Measurements from ENCODE around the gene AFMID. TPM values are rescaled to one million over a fixed set of nuclear protein-coding genes. Genes with fewer than 3 reads are reported as not detected.

AFMID gene
- total and polyA plus RNA-seq, 2 of the 13 experiments (the other 11 are each of a cell fraction or from before 2014, with no cell fraction given) = 249 to 270 TPM

DNA sequence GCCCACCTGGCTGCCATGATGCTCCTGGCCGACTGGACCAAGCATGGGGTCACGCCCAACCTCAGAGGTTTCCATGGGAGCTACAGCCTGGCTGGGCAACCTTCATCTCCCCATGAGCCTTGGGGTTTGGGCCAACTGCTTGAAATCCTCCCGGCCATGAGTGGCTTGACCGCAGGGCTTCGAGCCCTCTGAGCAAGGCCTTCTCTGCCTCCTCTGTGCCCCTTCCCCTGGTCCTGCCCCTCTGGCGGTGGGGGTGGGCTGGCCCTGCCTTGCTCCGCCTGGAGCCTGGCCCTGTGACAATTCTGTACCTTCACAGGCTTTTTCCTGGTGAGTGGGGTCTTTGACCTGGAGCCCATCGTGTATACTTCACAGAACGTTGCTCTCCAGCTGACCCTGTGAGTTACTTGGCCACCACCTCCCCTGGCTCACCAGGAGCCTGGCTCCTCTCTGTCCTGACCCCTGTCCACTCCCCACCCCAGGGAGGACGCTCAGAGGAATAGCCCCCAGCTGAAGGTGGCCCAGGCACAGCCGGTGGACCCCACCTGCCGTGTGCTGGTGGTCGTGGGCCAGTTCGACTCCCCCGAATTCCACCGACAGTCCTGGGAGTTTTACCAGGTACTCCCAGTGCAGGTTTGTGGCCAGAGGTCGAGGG is 18.1 kb downstream of the AFMID start:
- peaks cover 29% of the 10 kb centered on the region for H4K20me1 ChIP-seq (ENCODE audit: insufficient read depth, low read length)
- peak; percentile 11 for ATAC-seq
- no peak for TF ChIP-seq ZFP62 (CRISPR knock-in tag; IDR thresholded peaks at IDR 0.05)
- peak; percentile 35; the same call in 1 of the 2 replicates for TF ChIP-seq BORCS8-MEF2B (CRISPR knock-in tag; IDR thresholded peaks at IDR 0.05)
- no peak for TF ChIP-seq SCMH1 (CRISPR knock-in tag; IDR thresholded peaks at IDR 0.05; ENCODE audit: borderline replicate concordance)
- no peak for TF ChIP-seq SMARCC2 (IDR thresholded peaks at IDR 0.05)
- TF ChIP-seq AGO2 (optimal IDR thresholded peaks at IDR 0.05; ENCODE audit: low read depth, low read length) = peak; percentile 93
- TF ChIP-seq POLR2G (IDR thresholded peaks at IDR 0.05; ENCODE audit: low read depth, low read length) = peak; percentile 0
- TF ChIP-seq HNRNPLL (IDR thresholded peaks at IDR 0.05; ENCODE audit: low read depth, low read length, poor library complexity, severe bottlenecking) = peak; percentile 19
- peak; percentile 33; the same call in 1 of the 2 replicates for TF ChIP-seq ZNF33B (CRISPR knock-in tag; IDR thresholded peaks at IDR 0.05)
- no peak for TF ChIP-seq SYNCRIP (IDR thresholded peaks at IDR 0.05; ENCODE audit: insufficient read depth, low read depth, low read length)
- peak; percentile 64; the same call in 1 of the 2 replicates for TF ChIP-seq RBFOX2 (IDR thresholded peaks at IDR 0.05; ENCODE audit: low read depth, low read length)
- TF ChIP-seq, protein P1, sequence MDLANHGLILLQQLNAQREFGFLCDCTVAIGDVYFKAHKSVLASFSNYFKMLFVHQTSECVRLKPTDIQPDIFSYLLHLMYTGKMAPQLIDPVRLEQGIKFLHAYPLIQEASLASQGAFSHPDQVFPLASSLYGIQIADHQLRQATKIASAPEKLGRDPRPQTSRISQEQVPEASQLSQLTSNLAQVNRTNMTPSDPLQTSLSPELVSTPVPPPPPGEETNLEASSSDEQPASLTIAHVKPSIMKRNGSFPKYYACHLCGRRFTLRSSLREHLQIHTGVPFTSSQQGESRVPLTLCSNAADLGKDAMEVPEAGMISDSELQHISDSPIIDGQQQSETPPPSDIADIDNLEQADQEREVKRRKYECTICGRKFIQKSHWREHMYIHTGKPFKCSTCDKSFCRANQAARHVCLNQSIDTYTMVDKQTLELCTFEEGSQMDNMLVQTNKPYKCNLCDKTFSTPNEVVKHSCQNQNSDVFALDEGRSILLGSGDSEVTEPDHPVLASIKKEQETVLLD (CRISPR knock-in tag; IDR thresholded peaks at IDR 0.05; ENCODE audit: low read depth) = no peak
- TF ChIP-seq, protein P2, sequence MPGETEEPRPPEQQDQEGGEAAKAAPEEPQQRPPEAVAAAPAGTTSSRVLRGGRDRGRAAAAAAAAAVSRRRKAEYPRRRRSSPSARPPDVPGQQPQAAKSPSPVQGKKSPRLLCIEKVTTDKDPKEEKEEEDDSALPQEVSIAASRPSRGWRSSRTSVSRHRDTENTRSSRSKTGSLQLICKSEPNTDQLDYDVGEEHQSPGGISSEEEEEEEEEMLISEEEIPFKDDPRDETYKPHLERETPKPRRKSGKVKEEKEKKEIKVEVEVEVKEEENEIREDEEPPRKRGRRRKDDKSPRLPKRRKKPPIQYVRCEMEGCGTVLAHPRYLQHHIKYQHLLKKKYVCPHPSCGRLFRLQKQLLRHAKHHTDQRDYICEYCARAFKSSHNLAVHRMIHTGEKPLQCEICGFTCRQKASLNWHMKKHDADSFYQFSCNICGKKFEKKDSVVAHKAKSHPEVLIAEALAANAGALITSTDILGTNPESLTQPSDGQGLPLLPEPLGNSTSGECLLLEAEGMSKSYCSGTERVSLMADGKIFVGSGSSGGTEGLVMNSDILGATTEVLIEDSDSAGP (CRISPR knock-in tag; IDR thresholded peaks at IDR 0.05; ENCODE audit: borderline replicate concordance) = peak; percentile 5; the same call in 1 of the 2 replicates
- TF ChIP-seq PCBP1 (IDR thresholded peaks at IDR 0.05; ENCODE audit: borderline replicate concordance, low read depth, low read length) = 0 out of 2 replicates have a peak, but pooled peaks have one; percentile 37
- no peak for TF ChIP-seq EEA1 (CRISPR knock-in tag; IDR thresholded peaks at IDR 0.05; ENCODE audit: borderline replicate concordance)
- TF ChIP-seq ZNF354B (CRISPR knock-in tag; IDR thresholded peaks at IDR 0.05) = 0 out of 2 replicates have a peak, but pooled peaks have one; percentile 53
- no peak for TF ChIP-seq MAFK (conservative IDR thresholded peaks at IDR 0.05 in 1 of 2, IDR thresholded peaks at IDR 0.05 in 1 of 2; ENCODE audit: low read length in 2 of 2)
- TF ChIP-seq ZNF572 (CRISPR knock-in tag; IDR thresholded peaks at IDR 0.05) = 0 out of 2 replicates have a peak, but pooled peaks have one; percentile 28
- peak; percentile 23 for TF ChIP-seq RBM22 (optimal IDR thresholded peaks at IDR 0.05; ENCODE audit: low read length)
- TF ChIP-seq SP1 (IDR thresholded peaks at IDR 0.05) = no peak
- TF ChIP-seq SP1 (CRISPR knock-in tag; IDR thresholded peaks at IDR 0.05) = no peak
- peaks cover 34 to 57% of the 10 kb centered on the region in 2 experiments for H3K36me3 ChIP-seq (replicated peaks in 1 of 2; ENCODE audit: control insufficient read depth in 1 of 2, insufficient read depth in 2 of 2, low read length in 2 of 2)
- H3K4me2 ChIP-seq (ENCODE audit: low read depth, low read length) = no peak overlapping the region
- H2AFZ ChIP-seq (ENCODE audit: low read length) = no peak overlapping the region
- intact Hi-C loops (cut with micrococcal nuclease; ENCODE audit: unreplicated experiment) = no loop called here
- 95% methylated on average over 13 of the region's 17 CpGs for WGBS (ENCODE audit: low lambda C conversion rate)
- ChIA-PET POLR2A (no interaction called here), CTCF (ENCODE audit: low intra/inter-chr PET ratio, low total read pairs) (no interaction called here)
- in situ Hi-C loops (cut with HindIII; ENCODE audit: extremely low pct_ligation_motif_present, low pct_unique_long_range_greater_than_20kb) = no loop called here
- H3K79me2 ChIP-seq (ENCODE audit: insufficient read depth, low read length) = peaks cover 7% of the 10 kb centered on the region
- no peaks in the 10 kb centered on the region for H3K9me3 ChIP-seq (ENCODE audit: low read length)
- no peaks in the 10 kb centered on the region for H3K4me1 ChIP-seq (ENCODE audit: insufficient read depth, low read length)
- BruUV-seq (replicated peaks) = no TSS peak
- FAIRE-seq = no peak
- H3K27me3 ChIP-seq (ENCODE audit: control insufficient read depth in 1 of 2, insufficient read depth in 2 of 2, low read length in 2 of 2) = no peaks in the 10 kb centered on the region
- H3K4me3 ChIP-seq (replicated peaks in 1 of 3; ENCODE audit: insufficient read depth in 1 of 3, low read depth in 2 of 3, low read length in 3 of 3) = no peak overlapping the region
- no peak overlapping the region for H3K27ac ChIP-seq (ENCODE audit: extremely low read length, insufficient read depth, low read length)
- H3K9ac ChIP-seq (ENCODE audit: insufficient read depth, low read depth, low read length) = no peak overlapping the region
- DNase-seq (ENCODE audit: low spot score) = no peak

Measured in HepG2 (cell line).